Activated T-cell treated with anti-CD3 and anti-CD28 coated beads for 48 hours (primary cell): ENCODE measurements around the gene MVB12B.

Experiments used
- DNase-seq: peaks from one replicate; pipeline ENCODE4 v3.0.0-alpha.2; 2020; ENCODE audit warnings: low read depth

Gene MVB12B

GRCh38 chr9:126431077-126431742 lies 104.6 kb downstream of the MVB12B start:
- DNase-seq, result no peak

- DNase-seq, result no peak
These were observed 106.0 kb downstream of the MVB12B start for GRCh38 chr9:126432659-126433058.

DNA sequence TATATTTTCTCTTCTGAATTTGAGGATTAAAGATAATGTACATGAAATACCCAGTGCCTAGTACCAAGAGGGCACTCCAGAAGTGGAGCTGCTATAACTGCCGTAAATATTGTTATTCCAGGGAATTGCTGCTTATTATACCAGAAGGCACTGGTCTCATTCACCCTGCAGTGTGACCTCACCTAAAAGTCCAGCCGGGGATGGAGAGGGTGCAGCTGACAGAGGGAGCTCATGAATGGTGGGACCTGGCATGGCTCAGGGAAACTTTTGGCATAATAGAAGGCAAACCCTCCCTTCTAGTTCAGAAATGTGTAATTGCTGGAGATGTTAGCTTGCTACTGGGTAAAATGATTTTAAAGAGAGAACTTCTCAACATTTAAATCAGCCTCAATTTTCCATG lies 108.5 kb downstream of the MVB12B start:
- DNase-seq, result no peak

DNA sequence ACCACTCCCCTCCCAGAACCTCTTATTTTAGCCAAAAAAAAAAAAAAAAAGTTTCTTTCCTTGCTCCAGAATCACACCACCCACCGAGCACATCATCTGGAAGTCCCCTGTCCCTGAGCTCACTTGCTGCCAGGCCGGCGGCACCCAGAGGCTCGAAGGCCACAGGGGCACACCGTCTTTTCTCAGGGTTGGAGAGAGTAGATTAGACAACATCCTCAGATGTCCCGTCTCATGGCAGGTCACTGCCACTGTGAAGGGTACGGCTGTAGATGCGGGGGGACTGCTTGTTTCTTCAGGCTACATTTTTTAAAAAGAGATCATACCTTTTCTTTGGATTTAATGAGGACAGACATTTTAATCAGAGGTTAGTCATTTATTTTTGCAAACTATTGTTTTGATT lies 109.0 kb downstream of the MVB12B start:
- no peak for DNase-seq

- no peak for DNase-seq
These were observed 110.1 kb downstream of the MVB12B start for GRCh38 chr9:126436545-126437267.

- DNase-seq, result no peak
These were observed 110.6 kb downstream of the MVB12B start for GRCh38 chr9:126437268-126437666.

- no peak for DNase-seq
These were observed 111.1 kb downstream of the MVB12B start for GRCh38 chr9:126437701-126438100.

- no peak for DNase-seq
These were observed 112.2 kb downstream of the MVB12B start for GRCh38 chr9:126438741-126439401.

- no peak for DNase-seq
These were observed 112.8 kb downstream of the MVB12B start for GRCh38 chr9:126439402-126439765.

- no peak for DNase-seq
These were observed 113.4 kb downstream of the MVB12B start for GRCh38 chr9:126439883-126440653.

DNA sequence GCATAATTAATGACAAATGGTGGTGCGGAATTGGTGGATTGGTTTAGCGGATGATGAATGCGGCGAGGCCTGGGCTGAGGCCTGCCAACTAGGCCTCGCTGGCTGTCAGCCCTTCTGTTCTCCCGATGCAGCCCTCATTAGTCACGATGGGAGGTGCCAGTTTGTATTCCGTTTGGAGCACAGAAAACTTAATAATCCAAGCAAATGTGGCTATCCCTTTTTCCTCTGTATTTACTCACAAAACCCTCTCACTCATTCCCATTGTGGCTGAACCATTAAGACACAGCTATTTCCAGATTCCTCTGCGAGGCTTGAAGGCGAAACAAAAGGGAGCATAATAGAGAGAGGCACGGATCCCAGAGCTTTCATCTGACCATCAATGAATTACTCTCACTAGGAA lies 114.3 kb downstream of the MVB12B start:
- no peak for DNase-seq

DNA sequence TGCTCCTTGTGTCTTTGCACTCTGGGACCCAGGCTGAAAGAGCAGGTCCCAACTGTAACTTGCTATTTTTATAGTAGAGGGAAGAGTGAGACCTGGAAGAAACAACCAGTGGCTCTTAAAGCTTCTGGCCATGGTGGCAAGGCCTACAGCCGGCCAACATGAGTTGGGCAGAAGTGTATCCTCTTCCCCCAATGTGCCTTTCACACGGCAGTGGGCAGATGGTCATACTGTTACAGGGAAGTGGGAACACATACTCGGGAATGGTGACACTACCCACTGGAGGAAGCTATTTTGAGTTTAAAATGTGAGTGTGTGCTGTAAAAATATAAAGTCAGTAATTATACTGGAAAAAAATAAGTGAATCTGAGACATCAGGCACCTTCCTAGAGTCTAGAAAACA lies 116.0 kb downstream of the MVB12B start:
- DNase-seq, result no peak

GRCh38 chr9:126443144-126443543 lies 116.5 kb downstream of the MVB12B start:
- no peak for DNase-seq

DNA sequence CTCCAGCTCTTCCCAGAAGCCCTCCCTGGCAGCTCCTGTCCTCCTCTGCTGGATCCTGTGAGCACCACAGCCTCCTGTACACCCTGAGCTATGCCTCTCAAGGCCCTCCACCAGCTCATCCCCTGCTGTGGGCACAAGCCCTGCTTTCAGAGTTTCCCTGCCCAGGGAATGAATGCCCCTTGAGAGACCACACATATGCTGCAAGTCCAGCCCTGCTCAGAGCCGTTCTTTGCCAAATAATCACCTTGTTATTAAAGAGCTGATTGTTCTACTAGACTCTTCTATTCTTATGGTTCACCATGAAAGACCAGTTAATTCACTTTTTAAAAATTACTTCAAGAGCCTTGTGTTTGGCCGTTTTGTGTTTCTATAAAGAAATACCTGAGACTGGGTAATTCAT lies 121.5 kb downstream of the MVB12B start:
- DNase-seq, result no peak

DNA sequence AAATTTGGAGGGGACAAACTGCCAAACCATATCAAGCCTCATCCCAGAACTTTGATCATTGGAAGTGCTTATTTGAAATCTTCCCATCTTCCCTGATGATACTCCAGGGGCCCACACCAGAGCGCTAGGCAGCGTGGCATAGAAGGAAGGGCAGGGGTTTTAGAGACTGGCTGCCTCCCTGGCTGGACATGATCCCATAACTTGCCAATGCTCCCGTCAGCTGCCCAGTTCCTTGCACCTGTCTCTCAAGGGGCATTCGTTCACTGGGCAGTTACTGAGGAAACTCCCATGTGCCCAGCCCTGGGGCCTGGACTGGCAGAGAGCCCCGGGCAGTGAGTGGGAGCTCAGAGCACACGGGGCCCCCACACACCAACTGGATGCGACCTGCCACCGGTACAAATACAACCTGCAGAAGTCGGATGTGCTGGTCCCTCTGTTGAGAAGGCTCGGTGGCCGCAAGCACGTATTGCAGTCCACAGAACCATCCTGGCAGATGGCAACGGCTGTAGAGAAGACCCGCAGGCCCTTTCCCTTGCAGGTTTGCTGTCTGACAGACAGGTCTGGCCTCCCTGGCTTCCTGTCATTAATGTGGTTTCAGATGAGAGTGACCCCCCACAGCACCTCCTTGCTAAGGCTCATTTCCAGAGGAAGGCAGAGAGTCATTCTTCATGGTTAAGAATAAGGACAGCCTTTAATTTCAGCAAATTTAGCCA lies 122.4 kb downstream of the MVB12B start:
- DNase-seq, result no peak

DNA sequence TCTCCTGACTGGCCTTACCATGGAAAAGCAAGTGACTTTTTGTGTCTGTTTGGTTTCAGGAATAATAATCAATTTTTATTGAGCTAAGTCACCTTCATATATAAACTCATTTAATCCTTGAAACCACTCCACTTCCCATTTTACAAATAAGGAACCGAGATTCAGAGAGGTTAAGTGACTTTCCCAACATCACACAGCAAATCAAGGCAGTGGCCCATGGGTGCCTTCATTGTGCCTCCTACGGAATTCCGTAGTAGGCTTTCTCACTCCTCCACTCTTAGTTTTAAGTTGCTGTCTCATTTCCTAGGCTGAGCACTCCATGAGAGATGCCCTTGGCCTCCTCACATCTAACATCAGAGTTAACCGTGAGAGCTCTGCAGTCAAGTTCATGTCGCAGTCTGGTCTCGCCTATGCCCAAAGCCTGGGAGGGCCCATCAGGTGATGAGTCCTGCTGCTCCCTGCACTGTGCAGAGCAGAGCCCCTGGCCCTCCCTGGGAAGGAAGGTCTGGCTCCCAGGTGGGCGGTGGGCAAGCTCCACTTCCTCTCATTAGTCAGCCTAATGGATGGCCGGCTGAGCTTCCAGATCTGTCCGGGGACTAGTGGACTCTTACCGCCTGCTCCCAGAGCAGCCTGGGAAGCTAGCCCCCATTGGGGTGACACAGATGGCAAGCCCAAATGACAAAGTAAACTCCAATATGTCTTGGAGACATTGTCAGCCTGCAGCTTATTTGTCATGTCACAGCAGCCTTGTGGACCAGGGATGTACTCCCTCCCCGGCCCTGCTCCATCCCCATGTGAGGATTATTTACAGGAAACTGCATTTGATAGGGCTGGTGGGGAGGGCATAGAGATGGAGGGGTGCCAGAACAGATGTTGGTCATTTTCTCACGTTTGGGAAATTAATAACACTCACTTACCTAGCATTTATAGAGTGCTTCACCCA lies 123.4 kb downstream of the MVB12B start:
- DNase-seq, result no peak

DNA sequence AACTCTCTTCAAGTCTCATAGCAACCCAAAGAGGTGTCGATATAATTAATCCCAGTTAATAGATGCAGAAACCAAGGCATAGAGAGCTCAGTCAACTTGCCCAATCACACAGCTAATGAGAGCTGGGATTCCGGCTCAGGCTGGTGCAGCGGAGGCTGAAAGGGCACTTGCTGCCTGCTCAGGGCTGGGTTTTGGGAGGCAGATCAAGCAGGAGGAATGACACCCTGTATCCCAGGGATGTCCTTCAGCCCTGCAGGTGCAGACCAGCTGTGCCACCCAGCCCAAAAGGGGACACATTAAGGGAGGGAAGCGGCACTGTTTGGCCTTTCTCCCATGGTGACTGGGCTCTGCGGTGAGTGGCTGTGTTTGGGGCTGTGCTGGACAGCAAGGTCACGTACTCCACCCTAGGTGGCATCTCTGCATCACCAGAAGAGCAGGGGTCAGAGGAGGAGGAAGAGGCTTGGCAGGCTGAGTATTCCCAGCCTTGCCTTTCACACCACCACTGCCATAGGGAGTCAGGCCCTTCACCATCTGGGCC lies 124.1 kb downstream of the MVB12B start:
- DNase-seq, result no peak

DNA sequence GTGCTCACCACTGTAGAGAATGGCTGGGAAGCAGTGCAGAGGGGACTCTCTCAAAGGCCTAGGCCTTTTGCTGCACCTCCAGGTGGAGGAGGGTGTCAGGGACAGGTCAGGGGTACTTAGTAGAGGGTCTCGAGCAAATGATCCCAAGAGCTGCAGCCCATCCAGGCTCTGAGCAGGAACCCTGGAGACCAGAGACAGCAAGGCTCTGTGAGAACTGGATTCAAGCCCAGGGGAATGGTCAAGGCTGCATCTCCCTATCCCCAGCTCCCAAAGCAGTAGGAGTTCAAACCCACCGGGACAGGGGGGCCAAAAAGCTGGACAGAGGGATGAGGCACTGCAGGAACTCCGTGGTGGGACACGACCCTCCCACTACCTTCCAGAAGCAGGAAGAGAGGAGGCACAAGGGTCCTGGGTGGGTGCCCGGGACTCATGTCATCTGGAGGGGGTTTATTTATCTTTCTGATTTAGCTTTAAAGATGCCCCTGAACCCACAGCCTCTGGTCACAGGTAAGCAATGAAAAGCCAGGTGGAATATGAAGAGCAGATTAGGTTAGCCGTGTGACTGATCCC lies 124.8 kb downstream of the MVB12B start:
- DNase-seq, result no peak

DNA sequence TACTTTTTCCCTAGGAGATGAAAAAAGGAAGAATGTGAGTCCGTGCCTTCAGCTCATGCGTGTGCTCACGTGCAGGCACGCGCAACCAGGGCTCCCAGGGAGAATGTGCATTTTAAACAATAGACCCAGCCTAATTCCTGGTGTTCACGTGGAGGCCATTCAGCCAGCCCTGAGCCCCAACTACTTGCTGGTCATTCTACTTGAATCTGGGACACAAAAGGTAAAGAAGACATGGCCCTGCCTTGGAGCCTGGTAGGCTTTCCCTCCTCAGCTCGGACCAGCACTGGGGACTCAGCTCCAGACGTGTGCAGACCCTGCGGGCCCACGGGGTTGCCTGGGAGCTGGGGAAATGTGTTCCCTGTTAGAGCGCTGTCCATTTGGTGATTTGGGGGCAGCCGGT lies 125.5 kb downstream of the MVB12B start:
- no peak for DNase-seq
